Measurements from ENCODE around the gene ZNF324.
"Not testable (repeated sequence)": the region's sequence is repeated elsewhere in the genome, so short reads cannot be mapped to it uniquely, and the experiment has no call there.

The ZNF324 gene

DNA sequence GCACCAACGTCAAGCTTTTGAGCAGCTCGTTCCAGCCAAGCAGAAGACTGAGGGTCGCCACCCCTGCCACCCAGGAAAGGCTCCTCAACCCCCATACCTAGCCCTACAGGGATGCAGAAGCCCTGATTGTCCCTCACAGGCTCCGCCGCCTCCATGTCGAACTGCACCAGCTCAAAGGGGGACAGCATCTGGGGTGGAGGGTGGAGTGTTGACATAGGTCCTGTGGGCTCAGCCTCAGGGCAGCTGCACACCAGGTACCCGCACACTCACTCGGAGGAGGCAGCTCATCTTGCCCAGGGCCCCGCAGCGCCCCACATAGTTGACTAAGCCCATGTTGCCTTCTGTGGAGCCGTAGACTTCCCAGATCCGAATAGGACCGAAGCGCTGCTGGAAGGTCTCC is 33.4 kb downstream of the ZNF324 start:
- no peak for DNase-seq (ENCODE audit: low spot score)

- not testable (repeated sequence) for DNase-seq (ENCODE audit: low spot score)
Measured at GRCh38 chr19:58507602-58508223, 40.8 kb downstream of the ZNF324 start.

- DNase-seq (ENCODE audit: low spot score): no peak
Measured at GRCh38 chr19:58509731-58510083, 42.8 kb downstream of the ZNF324 start.

- DNase-seq (ENCODE audit: low spot score): no peak
Measured at GRCh38 chr19:58510084-58510862, 43.4 kb downstream of the ZNF324 start.

DNA sequence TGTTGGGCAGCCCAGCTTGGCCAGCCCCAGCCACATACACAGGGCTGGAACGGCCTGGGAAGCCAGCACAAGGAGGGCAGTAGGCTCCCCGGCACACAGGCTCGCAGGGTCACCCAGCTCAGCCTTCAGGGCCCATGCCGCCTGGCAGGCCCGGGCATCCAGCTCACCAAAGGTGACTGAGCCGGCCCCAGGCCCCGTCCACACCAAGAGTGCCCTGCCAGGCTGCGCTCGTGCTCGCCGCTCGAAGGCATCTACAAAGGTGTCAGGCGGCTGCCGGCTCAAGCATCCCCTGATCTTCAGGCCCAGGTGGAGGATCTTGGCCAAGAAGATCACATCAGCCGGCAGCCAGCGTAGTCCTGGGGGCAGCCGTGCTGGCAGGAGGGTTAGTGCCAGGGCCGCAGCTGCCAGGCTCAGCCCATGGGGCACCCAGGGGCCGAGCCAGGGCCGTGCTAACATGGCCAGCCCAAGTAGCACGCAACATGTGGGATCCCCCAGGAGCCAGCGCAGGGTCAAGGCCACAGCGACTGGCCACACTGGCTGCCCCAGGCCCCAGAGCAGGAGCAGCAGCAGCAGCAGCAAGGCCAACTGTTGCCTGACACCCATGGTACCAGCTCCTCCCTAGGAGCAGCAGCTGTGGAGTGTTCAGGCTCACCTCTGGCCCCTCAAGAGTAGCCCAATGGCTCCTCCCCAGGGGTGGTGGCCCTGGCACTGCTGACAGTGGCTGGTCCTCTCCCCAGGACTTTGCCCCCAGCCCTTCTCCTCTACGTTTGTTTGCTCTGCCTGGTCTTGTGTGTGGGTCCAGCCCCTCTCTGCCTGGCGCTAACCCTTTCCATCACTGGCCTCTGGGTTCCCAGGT is 44.7 kb downstream of the ZNF324 start, which contains the start of gene SLC27A5:
Gene SLC27A5 (minus strand): TSS at position 640 of the 856 bp plus-strand sequence. CDS start 37 bp downstream, at position 603.
- no peak for DNase-seq (ENCODE audit: low spot score)

- DNase-seq (ENCODE audit: low spot score): no peak
Measured at GRCh38 chr19:58513213-58513693, 46.4 kb downstream of the ZNF324 start.

DNA sequence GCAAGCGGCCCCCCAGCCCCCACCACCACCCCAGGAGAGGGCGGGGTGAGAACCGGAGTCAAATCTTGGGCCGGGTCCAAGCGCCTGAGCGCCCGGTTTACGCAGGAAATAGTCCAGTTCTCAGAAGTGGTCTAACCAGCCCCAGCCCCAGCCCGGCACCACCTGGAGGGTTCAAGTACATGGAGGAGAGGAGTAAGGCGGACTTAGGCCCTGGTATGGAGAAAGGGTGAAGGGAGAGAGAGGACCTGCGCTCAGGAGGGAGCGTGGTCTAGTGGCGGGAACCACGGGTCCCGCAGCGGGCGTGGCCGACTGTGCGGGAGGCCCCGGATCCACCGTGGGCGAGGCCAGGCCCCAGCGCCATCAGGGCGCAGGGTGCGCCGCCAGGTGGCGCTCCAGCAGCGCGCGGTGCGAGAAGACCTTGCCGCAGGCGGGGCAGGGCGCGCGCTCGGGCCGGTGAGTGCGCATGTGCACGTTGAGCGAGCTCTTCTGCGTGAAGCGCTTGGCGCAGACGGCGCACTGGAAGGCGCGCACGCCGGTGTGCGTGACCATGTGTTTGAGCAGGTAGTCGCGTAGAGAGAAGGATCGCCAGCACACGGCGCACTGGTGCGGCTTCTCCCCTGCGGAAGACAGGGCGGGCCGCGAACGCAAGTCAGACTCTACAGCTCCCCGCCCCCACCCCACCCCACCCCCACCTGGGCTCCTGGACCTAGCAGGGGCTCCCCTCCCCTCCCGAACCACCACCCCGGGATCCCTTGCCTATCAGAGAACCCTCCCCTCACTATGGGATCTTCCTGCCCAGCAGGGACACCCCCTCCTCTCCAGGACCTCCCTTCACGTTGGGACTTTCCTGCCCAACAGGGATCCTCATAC is 47.0 kb downstream of the ZNF324 start:
- peak; percentile 95 for DNase-seq (ENCODE audit: low spot score)

GRCh38 chr19:58514564-58515022 is 47.7 kb downstream of the ZNF324 start:
- no peak for DNase-seq (ENCODE audit: low spot score)

DNA sequence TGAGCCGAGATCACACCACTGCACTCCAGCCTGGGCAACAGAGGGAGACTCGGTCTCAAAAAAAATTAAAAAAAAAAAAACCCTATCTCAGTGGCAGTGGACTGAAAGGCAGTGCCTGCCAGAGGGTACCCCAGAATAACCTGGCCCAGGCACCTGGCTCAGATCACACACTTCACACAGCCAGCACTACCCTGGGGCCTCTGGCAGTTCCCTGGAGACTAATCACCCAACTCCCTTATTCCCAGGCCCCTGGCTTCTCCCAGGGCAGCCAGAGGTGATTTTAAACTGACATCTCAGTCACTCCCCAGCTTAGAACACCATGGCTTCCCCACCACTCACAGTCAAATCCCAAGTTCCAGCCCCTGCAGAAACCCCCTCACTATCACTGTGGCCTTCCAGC is 48.4 kb downstream of the ZNF324 start:
- DNase-seq (ENCODE audit: low spot score): no peak

- no peak for DNase-seq (ENCODE audit: low spot score)
Measured at GRCh38 chr19:58516246-58516836, 49.5 kb downstream of the ZNF324 start.

GRCh38 chr19:58516964-58517833 is 50.3 kb downstream of the ZNF324 start:
- DNase-seq (ENCODE audit: low spot score): no peak

DNA sequence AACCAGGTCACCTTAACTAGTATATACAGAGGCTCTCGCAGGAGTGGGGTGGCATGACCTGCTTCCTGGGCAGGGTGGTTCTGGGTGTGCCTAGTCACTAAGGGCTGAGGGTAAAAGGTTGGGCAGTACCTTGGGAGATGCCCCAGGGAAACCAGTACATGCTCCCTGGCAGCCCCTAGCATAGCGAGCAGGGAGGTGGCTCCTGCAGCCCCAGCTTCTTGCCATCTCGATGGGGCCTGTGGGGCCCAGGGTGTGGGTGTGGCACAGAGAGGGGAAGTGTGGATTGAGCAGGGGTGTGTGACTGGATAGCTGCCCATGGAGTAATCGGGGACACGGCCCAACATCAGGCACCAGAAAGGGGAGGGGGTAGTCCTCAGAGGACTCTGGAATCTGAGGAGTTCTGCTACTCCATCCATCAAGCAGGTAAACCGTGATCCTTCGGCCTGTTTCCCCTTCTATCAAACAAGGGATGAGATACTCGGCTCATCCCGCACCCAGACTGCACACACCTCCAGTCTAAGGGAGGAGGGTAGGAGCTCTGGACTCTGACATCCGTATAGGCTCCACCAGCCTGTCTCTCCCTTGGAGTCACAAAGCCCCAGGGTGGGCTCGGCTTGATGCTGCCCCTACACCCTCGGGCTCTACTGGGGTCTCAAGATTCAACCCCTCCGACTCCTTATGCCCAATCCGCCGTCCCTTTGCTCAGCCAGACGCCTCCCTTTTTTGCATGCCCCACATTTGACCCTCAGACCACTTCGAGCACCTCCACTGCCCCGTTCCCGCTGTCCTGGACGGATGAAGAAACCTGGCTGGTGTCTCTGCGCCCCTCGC is 51.6 kb downstream of the ZNF324 start:
- no peak for DNase-seq (ENCODE audit: low spot score)

GRCh38 chr19:58519087-58519354 is 52.1 kb downstream of the ZNF324 start:
- DNase-seq (ENCODE audit: low spot score): peak; percentile 53

DNA sequence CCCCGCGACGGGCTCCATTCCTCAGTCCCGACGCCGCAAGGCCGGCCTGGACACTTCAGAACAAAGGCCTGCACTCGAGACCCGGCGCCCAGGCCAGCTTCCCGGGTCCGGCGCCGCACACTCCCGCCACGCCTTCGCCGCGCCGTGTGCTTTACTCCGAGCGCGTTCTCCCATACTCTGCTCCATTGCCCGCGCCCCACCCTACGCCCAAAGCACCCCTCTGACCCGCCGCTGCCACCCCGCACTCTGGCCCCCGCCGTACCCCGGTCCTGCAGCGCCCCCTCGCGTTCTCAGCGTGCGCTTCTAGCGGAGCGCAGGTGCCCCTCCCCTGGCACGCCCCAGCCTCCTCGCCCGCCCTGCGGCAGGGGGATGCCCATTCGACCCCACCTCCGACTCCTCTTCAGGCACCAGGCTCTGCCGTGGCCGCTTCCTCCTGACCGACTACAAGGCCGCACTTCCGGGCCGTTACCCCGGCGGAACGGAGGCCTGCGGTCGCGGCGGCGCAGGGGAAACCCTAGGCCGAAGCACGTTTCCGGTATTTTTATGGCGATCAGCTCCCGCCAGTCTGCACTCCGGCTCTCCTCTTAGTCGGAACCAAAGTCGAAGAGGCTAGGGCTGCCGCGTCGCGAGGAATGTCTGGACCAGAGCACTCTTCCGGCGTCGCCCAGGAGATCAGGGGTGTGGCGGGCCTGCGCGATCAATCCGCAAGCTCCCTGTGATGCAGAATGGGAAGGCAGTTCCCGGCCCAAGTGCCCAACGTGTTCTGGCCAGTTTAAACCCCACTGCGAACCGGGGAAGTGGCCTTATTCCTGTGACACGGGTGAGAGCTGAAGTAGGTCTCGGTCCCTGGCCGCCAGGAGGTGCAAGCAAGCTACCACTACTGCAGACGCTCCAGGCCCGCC is 52.7 kb downstream of the ZNF324 start, which contains the start of gene ZBTB45:
Gene ZBTB45 (minus strand): TSS at position 456 of the 902 bp plus-strand sequence. CDS start 2,137 bp downstream, outside the sequence.
- DNase-seq (ENCODE audit: low spot score): peak; percentile 94

DNA sequence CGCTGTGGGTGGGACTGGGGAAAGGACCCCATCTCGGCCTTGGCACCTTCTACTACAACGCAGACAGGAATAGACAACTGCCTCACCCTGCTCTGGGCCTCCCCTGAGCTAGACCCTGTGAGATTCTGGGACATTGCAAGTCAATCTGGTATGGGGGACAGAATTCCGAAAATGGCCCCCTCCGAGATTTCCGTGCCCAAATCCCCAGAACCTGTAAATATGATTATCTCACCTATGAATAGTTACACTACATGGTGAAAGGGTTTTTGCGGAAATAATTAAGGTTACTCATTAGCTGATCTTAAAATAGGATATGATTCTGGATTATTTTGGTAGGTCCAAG is 53.3 kb downstream of the ZNF324 start:
- no peak for DNase-seq (ENCODE audit: low spot score)

- DNase-seq (ENCODE audit: low spot score): no peak
Measured at GRCh38 chr19:58521651-58522050, 54.8 kb downstream of the ZNF324 start.

DNA sequence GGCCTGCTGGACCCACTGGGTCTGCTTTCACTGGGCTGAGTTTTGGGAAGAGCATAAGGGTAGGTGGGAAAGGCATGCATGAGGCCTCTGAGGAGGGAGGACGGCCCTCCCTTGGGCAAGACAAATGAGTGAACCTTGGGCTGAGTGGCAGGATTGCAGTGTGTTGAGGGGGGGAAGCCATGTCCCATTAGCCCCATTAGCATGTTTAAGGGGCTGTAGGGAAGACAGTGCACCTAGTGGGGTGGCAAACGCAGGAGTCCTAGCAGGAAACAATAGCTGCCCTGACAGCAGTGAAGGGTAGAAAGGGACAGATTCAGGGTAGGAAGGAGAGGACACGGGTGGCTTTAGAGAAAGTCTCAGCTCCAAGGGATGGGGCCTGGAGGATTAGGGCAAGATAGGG is 55.8 kb downstream of the ZNF324 start:
- no peak for DNase-seq (ENCODE audit: low spot score)

All from CD4-positive, alpha-beta T cell treated with Interleukin-2 at 100 ng/mL for 4 hours (primary cell).